GM19238 (cell line): ENCODE results near the gene DYDC2.

Experiments used
- DNase-seq: peaks from one replicate; pipeline ENCODE4 v3.0.0; 2011; ENCODE audit warnings: low spot score; ENCODE audit not compliant: insufficient read length

The DYDC2 gene

GRCh38 chr10:80371467-80371866, 14.9 kb downstream of the DYDC2 start:
- no peak for DNase-seq

GRCh38 chr10:80372675-80373074, 16.1 kb downstream of the DYDC2 start:
- no peak for DNase-seq

GRCh38 chr10:80373502-80373901, 16.9 kb downstream of the DYDC2 start:
- DNase-seq = no peak

GRCh38 chr10:80379701-80380100, 23.1 kb downstream of the DYDC2 start:
- no peak for DNase-seq

GRCh38 chr10:80380185-80380584, 23.6 kb downstream of the DYDC2 start:
- DNase-seq = no peak

- DNase-seq = no peak
Measured at GRCh38 chr10:80382989-80383388, 26.4 kb downstream of the DYDC2 start.

GRCh38 chr10:80390740-80391139, 34.2 kb downstream of the DYDC2 start:
- no peak for DNase-seq

- DNase-seq = no peak
Measured at GRCh38 chr10:80392250-80392649, 35.7 kb downstream of the DYDC2 start.

GRCh38 chr10:80394358-80394916, 37.9 kb downstream of the DYDC2 start:
- no peak for DNase-seq

GRCh38 chr10:80397014-80397413, 40.4 kb downstream of the DYDC2 start:
- DNase-seq = no peak

- no peak for DNase-seq
Measured at GRCh38 chr10:80400136-80400804, 43.7 kb downstream of the DYDC2 start.

- DNase-seq = no peak
Measured at GRCh38 chr10:80405035-80405434, 48.5 kb downstream of the DYDC2 start.

- no peak for DNase-seq
Measured at GRCh38 chr10:80405626-80406025, 49.0 kb downstream of the DYDC2 start.

GRCh38 chr10:80406204-80406603, 49.6 kb downstream of the DYDC2 start:
- no peak for DNase-seq

GRCh38 chr10:80407812-80408241, 51.2 kb downstream of the DYDC2 start:
- DNase-seq = no peak

GRCh38 chr10:80408242-80409101, 51.9 kb downstream of the DYDC2 start, which contains the start of gene PRXL2A:
Gene PRXL2A (plus strand): TSS chr10:80408551. CDS start chr10:80420468, 11,917 bp downstream.
- peak; percentile 86 for DNase-seq

GRCh38 chr10:80409121-80409520, 52.5 kb downstream of the DYDC2 start:
- peak; percentile 8 for DNase-seq

GRCh38 chr10:80410122-80410521, 53.5 kb downstream of the DYDC2 start:
- DNase-seq = no peak

- no peak for DNase-seq
Measured at GRCh38 chr10:80410578-80411145, 54.1 kb downstream of the DYDC2 start.

GRCh38 chr10:80411267-80411668, 54.7 kb downstream of the DYDC2 start:
- no peak for DNase-seq

- no peak for DNase-seq
Measured at GRCh38 chr10:80411681-80412220, 55.2 kb downstream of the DYDC2 start.

GRCh38 chr10:80412486-80412885, 55.9 kb downstream of the DYDC2 start:
- DNase-seq = no peak
